Hair follicular keratinocyte (primary cell): Measurements from ENCODE around the gene COG7. TPM values are rescaled to one million over a fixed set of nuclear protein-coding genes. Genes with fewer than 3 reads are reported as not detected.

Experiments
- total RNA-seq: library from RNA; depleted of rRNA; stranded (reverse); fragments of >200 nt; gene quantifications from 2 replicates; pipeline ENCODE4 v1.2.3, GENCODE V29; 2015

The COG7 gene
- total RNA-seq, result 10.2 TPM in 2 replicates

GRCh38 chr16:23452572-23453337 is at the start of gene COG7:
TSS of gene COG7 (minus strand) at chr16:23453189. CDS start at chr16:23452994, 195 bp downstream.

Other genes with a start within 250 kb of the COG7 start
- 0.16 TPM in 1 of 2 replicates, not detected in the other for gene SCNN1B, start 150.9 kb downstream of the COG7 start, total RNA-seq
- 15.6 and 32.2 TPM in 2 replicates for gene GGA2, start 57.3 kb upstream of the COG7 start, total RNA-seq
- gene EARS2, start 104.2 kb upstream of the COG7 start, total RNA-seq, result 32.4 and 41.7 TPM in 2 replicates
- 61.1 and 69.9 TPM in 2 replicates for gene UBFD1, start 104.5 kb upstream of the COG7 start, total RNA-seq
- gene NDUFAB1, start 143.1 kb upstream of the COG7 start, total RNA-seq, result 147 and 213 TPM in 2 replicates
- gene PALB2, start 188.1 kb upstream of the COG7 start, total RNA-seq, result 8.6 and 12.3 TPM in 2 replicates
- gene DCTN5, start 188.3 kb upstream of the COG7 start, total RNA-seq, result 39.8 and 54.5 TPM in 2 replicates
- 22.1 and 94.8 TPM in 2 replicates for gene PLK1, start 225.7 kb upstream of the COG7 start, total RNA-seq